OCI-LY7 (cell line): Measurements from ENCODE around the gene TTLL9.

Experiments used
- CTCF ChIP-seq: fragments of 200-600 bp; sonication (generic); conservative IDR thresholded peaks from 2 replicates; pipeline ENCODE4 v1.5.1; 2014; ENCODE audit warnings: mild to moderate bottlenecking, antibody characterized with exemption, low read length, moderate library complexity, mixed read lengths
- EZH2phosphoT487 ChIP-seq: fragments of 200-600 bp; sonication (generic); IDR thresholded peaks from 2 replicates; pipeline ENCODE4 v1.6.1; 2018; ENCODE audit warnings: low read depth, borderline replicate concordance, mild to moderate bottlenecking, mixed run types, antibody characterized with exemption, low read length, moderate library complexity, mixed read lengths

- TF ChIP-seq CTCF = no peak
- TF ChIP-seq EZH2phosphoT487 = no peak
Observed at GRCh38 chr20:31857861-31858759, 12.3 kb upstream of the TTLL9 start.
